ENCODE measurements around the gene CXCL3. TPM values are rescaled to one million over a fixed set of nuclear protein-coding genes. Genes with fewer than 3 reads are reported as not detected.

Gene CXCL3
- total and polyA plus RNA-seq, 3 experiments from 2014 or later: not detected

GRCh38 chr4:73989928-73990327 is 48.6 kb downstream of the CXCL3 start:
- DNase-seq: no peak
- Histone ChIP-seq H3K36me3 (ENCODE audit: insufficient read depth, low read length) (no peaks in the 10 kb centered on the region), H3K9me3 (ENCODE audit: low read length) (no peaks in the 10 kb centered on the region), H3K27me3 (ENCODE audit: insufficient read depth, low read length, poor library complexity, severe bottlenecking) (no peaks in the 10 kb centered on the region), H3K4me1 (ENCODE audit: insufficient read depth, low read length) (no peaks in the 10 kb centered on the region), H3K4me3 (ENCODE audit: low read length) (no peak overlapping the region), H3K27ac (ENCODE audit: low read depth, low read length) (no peak overlapping the region)
- ChIA-PET CTCF (no interaction called here), POLR2A (no interaction called here)
- H3K4me1 Mint-ChIP-seq: no peaks in the 10 kb centered on the region
- H3K27ac Mint-ChIP-seq: no peak overlapping the region
- peaks cover 0 to 3% (median 0%) of the 10 kb centered on the region in 5 donors for H3K9me3 Mint-ChIP-seq
- H3K36me3 Mint-ChIP-seq: no peaks in the 10 kb centered on the region
- no peak overlapping the region for H3K4me3 Mint-ChIP-seq
- no peaks in the 10 kb centered on the region for H3K27me3 Mint-ChIP-seq

GRCh38 chr4:73989031-73989430 is 49.5 kb downstream of the CXCL3 start:
- H3K4me1 Mint-ChIP-seq: no peaks in the 10 kb centered on the region
- Histone ChIP-seq H3K36me3 (ENCODE audit: insufficient read depth, low read length) (no peaks in the 10 kb centered on the region), H3K9me3 (ENCODE audit: low read length) (no peaks in the 10 kb centered on the region), H3K4me3 (ENCODE audit: low read length) (no peak overlapping the region), H3K27me3 (ENCODE audit: insufficient read depth, low read length, poor library complexity, severe bottlenecking) (no peaks in the 10 kb centered on the region), H3K27ac (ENCODE audit: low read depth, low read length) (no peak overlapping the region), H3K4me1 (ENCODE audit: insufficient read depth, low read length) (no peaks in the 10 kb centered on the region)
- no peaks in the 10 kb centered on the region for H3K27me3 Mint-ChIP-seq
- H3K27ac Mint-ChIP-seq: no peak overlapping the region
- H3K9me3 Mint-ChIP-seq: no peaks in the 10 kb centered on the region
- ChIA-PET CTCF (no interaction called here), POLR2A (no interaction called here)
- DNase-seq: no peak
- H3K36me3 Mint-ChIP-seq: no peaks in the 10 kb centered on the region
- H3K4me3 Mint-ChIP-seq: no peak overlapping the region

GRCh38 chr4:73988061-73988460 is 50.4 kb downstream of the CXCL3 start, which contains the start of gene PPBP:
Gene PPBP, minus strand, starts transcription at chr4:73988190. Its CDS starts 87 bp downstream, at chr4:73988103.
- H3K27me3 Mint-ChIP-seq: no peaks in the 10 kb centered on the region
- H3K9me3 ChIP-seq (ENCODE audit: low read length): no peaks in the 10 kb centered on the region
- POLR2A ChIA-PET: no interaction called here
- H3K27ac ChIP-seq (ENCODE audit: low read depth, low read length): no peak within 1 kb of the TSS
- H3K9me3 Mint-ChIP-seq: no peaks in the 10 kb centered on the region
- no peaks in the 10 kb centered on the region for H3K36me3 Mint-ChIP-seq
- no peaks in the 10 kb centered on the region for H3K36me3 ChIP-seq (ENCODE audit: insufficient read depth, low read length)
- DNase-seq: no peak
- no peaks in the 10 kb centered on the region for H3K4me1 ChIP-seq (ENCODE audit: insufficient read depth, low read length)
- H3K4me3 ChIP-seq (ENCODE audit: low read length): no peak within 1 kb of the TSS
- no peaks in the 10 kb centered on the region for H3K4me1 Mint-ChIP-seq
- CTCF ChIA-PET: no interaction called here
- H3K4me3 Mint-ChIP-seq: no peak within 1 kb of the TSS
- H3K27ac Mint-ChIP-seq: no peak within 1 kb of the TSS
- H3K27me3 ChIP-seq (ENCODE audit: insufficient read depth, low read length, poor library complexity, severe bottlenecking): no peaks in the 10 kb centered on the region

Other genes with a start within 250 kb of the CXCL3 start
- not detected for gene CXCL6, start 202.0 kb downstream of the CXCL3 start, total RNA-seq
- gene CXCL6, start 202.0 kb downstream of the CXCL3 start, polyA plus RNA-seq: not detected
- gene PF4V1, start 185.4 kb downstream of the CXCL3 start, total RNA-seq: not detected
- not detected for gene PF4V1, start 185.4 kb downstream of the CXCL3 start, polyA plus RNA-seq
- gene CXCL1, start 169.3 kb downstream of the CXCL3 start, total RNA-seq: not detected
- not detected for gene CXCL1, start 169.3 kb downstream of the CXCL3 start, polyA plus RNA-seq
- not detected for gene PF4, start 56.7 kb downstream of the CXCL3 start, total RNA-seq
- gene PF4, start 56.7 kb downstream of the CXCL3 start, polyA plus RNA-seq: not detected
- not detected for gene PPBP, start 50.5 kb downstream of the CXCL3 start, total RNA-seq
- gene PPBP, start 50.5 kb downstream of the CXCL3 start, polyA plus RNA-seq: not detected
- not detected for gene CXCL5, start 40.0 kb downstream of the CXCL3 start, total RNA-seq
- gene CXCL5, start 40.0 kb downstream of the CXCL3 start, polyA plus RNA-seq: not detected
- gene CXCL2, start 60.5 kb upstream of the CXCL3 start, total RNA-seq: under 1 TPM in 1 of 2 experiments, not detected in 1; 0.26 TPM
- not detected for gene CXCL2, start 60.5 kb upstream of the CXCL3 start, polyA plus RNA-seq
- 1 to 10 TPM; 7.5 to 8.5 TPM for gene MTHFD2L, start 119.4 kb upstream of the CXCL3 start, total RNA-seq
- 5.0 TPM for gene MTHFD2L, start 119.4 kb upstream of the CXCL3 start, polyA plus RNA-seq

Data from CD8-positive, alpha-beta memory T cell (primary cell).